HG03060 (cell line): ENCODE measurements around the gene TNS1.

ENCODE experiments used
- ATAC-seq: cut with Tn5 transposase; IDR thresholded peaks from one replicate; pipeline ENCODE4 v1.9.1; 2021; ENCODE audit warnings: low read depth, moderate number of reproducible peaks; ENCODE audit not compliant: unreplicated experiment

TNS1 gene

DNA sequence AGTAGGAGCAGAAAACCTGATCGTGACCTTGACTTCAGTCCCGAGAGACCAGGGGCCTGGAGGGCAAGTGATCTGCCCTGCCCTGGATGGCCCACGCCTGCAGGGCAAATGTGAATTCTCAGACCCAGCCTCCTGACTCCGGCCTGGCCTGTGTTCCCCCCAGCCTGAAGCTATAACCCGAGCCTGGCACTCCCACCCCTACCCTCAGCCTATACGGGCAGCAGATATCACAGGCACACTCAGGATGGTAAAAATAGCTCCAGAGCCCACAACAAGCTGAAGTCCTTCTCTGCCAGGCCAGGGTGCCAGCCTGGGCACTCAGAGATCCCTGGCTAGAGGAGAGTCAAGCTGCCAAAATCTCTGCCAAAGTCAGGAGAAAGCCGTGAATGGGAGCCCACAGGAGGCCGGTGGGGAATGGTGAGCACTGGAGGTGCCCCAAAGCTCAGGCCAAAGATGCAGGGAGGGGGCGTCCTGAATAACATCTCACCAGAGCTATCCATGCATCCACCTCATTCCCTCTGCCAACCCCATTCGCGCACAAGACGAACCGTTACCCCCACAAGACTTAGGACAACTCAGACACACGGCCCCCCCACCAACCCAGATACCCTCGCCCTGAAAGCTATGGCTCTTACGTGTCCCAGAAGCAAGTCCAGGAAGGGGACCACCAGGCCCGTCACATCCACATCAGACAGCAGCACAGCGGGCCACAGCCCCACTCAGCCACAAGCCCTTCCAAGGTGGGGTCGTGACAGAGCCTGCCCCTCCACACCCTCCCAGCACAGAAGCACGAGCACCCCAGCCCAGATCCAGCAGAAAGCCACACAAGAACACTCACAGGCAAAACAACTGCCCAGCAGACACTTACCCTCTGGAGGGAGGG lies 144.9 kb downstream of the TNS1 start:
- ATAC-seq, result no peak

DNA sequence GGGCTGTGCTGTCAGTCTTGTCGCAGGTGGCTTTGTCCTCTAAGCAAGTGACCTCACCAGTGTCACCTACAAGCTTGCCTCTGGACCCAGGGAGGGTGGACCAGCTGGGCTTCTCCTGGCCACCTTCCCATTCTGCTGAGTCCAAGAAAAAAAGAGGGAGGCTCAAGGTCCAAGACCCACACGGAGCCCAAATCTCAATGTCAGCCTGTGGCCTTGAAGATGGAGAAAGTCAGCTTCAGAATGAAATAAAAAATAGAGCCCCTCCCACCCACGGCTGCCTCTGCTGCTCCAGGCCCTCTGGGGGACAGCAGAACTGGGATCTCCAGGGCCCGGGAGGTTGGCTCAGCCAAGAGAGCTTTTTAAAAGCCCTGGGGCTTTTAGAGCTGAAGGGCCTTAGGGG lies 145.9 kb downstream of the TNS1 start:
- no peak for ATAC-seq

- ATAC-seq, result no peak
These were observed 146.6 kb downstream of the TNS1 start for GRCh38 chr2:217856159-217856558.

- no peak for ATAC-seq
These were observed 147.9 kb downstream of the TNS1 start for GRCh38 chr2:217854684-217855420.

DNA sequence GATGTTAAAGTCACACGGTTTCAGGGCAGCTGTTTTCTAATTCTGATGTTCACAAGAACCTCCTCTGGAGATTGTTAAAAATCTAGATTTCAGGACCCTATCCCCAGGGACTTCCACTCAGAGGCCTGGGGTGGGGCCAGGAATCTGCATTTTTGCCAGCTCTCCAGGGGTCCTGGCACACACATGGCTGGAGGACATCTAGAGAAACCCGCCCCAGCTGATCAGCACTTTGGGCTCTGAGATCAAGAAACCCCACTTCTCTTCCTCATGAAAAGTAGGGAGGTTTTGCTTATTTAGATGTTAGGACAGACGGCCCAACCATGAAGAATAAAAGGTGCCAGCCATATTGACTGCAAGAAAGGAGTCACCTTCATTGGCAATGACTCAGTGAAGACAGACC lies 148.8 kb downstream of the TNS1 start:
- ATAC-seq, result no peak

DNA sequence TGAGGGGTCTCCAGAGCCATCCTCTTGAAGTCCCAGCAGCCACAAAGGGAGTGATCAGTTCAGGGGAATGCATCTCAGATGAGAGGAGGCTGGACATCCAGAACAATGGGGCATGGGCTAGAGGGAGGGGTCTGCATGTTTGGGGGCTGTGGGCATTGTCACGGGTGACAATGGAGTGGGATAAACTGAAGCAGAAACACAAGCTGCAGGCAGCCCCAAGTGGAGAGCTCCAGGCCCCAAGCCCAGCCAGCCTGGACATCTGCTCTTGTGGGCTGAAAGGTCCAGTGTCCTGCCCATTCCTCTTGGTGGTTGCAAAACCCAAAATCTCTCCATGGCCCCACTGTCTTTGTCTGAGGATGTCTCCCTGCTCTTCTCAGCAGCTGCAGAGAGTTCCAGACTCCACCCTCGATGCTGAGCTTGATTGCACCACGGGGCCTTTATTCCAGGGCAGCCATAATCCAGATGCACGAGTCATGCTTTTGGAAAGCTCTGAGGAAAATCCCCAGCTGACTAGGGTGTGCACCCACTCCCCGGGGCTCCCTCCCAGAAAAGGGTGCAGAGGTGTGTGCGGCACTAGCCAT lies 149.4 kb downstream of the TNS1 start:
- ATAC-seq, result no peak

- ATAC-seq, result no peak
These were observed 150.1 kb downstream of the TNS1 start for GRCh38 chr2:217852555-217853211.

- no peak for ATAC-seq
These were observed 151.4 kb downstream of the TNS1 start for GRCh38 chr2:217851191-217852020.

DNA sequence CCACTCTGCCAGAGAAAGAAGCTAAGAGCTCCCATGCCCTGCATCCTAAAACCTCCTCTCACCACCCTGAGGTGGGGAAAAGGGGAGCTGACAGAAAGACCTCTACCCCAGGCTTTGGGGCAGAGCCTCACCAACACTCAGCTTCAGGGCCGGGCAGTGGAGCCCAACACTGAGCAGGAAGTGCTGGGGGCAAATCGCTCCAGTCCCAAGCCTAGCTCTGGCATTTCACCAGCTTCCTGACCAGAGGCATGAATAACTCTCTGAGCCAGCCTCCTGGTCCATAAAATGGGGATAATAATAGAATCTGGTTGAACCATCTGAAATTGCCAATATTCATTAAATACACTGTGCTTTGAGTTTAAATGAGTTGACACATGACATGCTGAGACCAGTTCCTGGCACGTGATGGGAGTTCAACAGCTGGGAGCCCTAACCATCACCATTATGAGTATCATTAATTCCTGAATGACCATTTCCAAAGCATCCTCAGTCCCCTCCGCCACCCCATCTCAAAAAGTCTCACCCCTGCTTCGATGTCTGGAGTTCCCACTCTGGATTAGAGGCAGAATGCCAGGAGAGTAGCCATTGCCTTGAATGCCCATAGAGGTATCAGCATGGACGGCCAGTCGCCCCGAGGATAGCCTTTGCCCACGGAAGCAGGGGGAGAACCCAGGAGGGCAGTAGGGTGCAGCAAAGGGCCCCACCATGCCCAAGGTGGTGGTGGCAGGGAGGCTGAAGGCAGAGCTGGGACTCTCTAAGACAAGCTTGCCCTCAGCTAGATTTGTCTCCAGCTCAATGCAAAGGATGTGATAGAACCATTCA lies 153.4 kb downstream of the TNS1 start:
- no peak for ATAC-seq

DNA sequence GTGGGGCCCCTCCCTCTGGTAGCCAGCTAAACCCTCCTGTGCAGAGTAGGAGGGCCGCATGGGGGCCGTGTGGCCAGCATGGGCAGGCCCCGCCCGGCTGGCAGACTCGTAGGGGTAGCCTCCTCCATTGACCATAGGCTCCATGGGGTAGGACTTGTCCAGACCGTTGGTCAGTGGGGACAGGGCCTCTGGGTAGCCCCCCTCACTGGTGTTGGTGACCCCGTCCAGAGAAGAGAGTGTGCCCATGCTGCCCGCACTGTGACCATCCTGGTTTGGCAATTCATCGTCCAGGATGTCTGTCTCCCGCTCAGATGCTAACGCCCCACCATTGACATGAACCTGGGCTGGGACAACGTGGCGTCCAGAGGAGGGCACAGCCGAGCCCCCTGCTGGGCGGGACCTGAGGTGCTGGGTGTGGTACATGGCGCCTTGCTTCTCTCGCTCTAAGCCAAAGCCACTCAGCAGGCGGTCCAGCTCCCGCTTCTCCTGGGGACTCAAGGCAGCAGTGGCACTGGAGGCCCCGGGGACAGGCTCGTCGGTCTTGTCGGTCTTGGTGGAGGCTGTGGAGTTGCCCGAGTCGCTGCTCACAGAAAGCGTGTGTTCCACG lies 154.3 kb downstream of the TNS1 start:
- no peak for ATAC-seq

- no peak for ATAC-seq
These were observed 155.0 kb downstream of the TNS1 start for GRCh38 chr2:217847552-217848350.

- no peak for ATAC-seq
These were observed 155.7 kb downstream of the TNS1 start for GRCh38 chr2:217847115-217847514.

- no peak for ATAC-seq
These were observed 156.5 kb downstream of the TNS1 start for GRCh38 chr2:217846321-217846743.

DNA sequence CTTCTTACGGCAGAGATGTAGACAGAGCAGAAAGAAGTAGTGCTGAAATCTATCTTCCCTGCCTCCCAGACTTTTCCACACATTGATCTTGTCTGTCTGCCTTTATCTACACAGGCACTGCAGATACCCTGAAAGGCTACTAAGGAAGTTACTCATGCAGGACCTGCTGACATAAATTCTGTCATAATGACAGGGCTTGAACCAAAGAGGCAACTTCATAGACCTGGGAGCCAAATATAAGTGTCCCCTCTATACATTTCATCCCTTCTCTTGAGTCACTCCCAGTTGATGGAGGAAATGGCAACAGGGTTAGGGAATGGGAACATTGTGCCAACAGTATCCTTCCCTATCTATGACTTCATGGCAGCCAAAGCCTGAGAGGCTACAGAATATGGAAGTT lies 157.5 kb downstream of the TNS1 start:
- ATAC-seq, result no peak

- ATAC-seq, result no peak
These were observed 158.1 kb downstream of the TNS1 start for GRCh38 chr2:217844696-217845095.

DNA sequence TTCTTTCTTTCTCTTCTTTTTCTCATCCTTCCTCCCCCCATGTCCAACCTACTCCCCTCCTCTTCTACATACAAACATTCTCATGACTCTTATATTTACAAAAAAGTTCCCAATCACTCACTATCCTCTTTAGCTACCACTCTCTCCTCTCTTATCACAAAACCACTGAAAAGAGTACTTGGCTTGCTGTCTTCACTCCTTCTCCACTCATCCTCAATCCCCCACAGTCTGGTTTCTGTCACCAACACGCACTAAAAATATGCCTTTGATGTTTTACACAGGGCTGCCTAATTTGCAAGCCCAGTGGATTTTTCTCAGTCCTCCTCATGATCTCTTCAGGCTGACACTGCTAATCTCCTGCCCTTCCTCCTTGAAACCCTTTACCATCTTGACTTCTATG lies 159.5 kb downstream of the TNS1 start:
- ATAC-seq, result no peak

DNA sequence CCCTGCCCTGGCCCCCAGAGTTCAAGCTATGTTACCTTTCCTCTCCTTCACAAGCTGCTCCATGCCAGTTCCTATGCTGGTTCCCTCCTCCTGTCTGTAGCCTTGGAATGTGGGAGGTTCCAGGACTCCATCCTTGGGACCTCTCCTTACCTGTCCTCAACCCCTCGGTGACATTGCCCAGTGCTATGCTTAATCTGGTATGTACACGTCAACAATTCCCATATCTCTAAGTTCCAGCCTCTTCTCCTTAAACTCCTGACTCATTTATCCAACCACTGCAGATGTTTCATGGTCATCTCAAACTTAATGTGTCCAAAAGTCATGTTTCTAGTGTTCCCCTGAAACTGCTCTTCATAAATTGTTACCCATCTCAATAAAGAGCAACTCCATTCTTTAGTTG lies 160.8 kb downstream of the TNS1 start:
- ATAC-seq, result no peak

DNA sequence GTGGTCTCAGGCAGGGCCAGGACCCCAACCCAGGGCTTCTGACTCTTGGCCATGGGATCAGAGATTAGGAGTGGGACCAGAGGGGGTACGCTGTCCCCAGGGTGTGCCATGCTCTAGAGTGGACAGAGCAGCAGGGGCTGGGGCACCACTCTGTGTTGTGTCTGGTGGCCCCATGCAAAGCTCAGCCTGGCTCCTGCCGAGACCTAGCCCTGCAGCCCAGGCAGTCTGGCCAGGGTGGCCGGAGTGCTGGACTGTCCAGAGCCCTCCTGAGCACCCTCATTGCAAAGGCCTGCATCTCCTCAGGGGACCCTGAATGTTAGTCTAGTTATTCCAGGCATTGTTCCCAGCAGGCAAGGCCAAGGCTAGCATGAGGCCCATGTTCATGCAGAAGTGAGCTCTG lies 162.3 kb downstream of the TNS1 start:
- no peak for ATAC-seq
